Measurements from ENCODE around the gene C1QTNF1.
A peak's percentile ranks its signal among the peaks of the same experiment; 100 is the strongest.

Gene C1QTNF1

GRCh38 chr17:79011451-79012147 lies 12.4 kb upstream of the C1QTNF1 start:
- no peak for TF ChIP-seq TEAD4 (IDR thresholded peaks at IDR 0.05)
- TF ChIP-seq TAF1 (IDR thresholded peaks at IDR 0.05; ENCODE audit: low read depth) = no peak
- no peak for TF ChIP-seq TCF12 (IDR thresholded peaks at IDR 0.05; ENCODE audit: low read depth)
- TF ChIP-seq YY1 (IDR thresholded peaks at IDR 0.05; ENCODE audit: low read depth) = no peak
- TF ChIP-seq CREB1 (IDR thresholded peaks at IDR 0.05; ENCODE audit: low read depth) = no peak
- no peak for TF ChIP-seq CEBPB (IDR thresholded peaks at IDR 0.05)
- no peak for TF ChIP-seq FOXM1 (IDR thresholded peaks at IDR 0.05; ENCODE audit: borderline replicate concordance, low read depth)
- no peak for TF ChIP-seq USF1 (IDR thresholded peaks at IDR 0.05)
- TF ChIP-seq EGR1 (IDR thresholded peaks at IDR 0.05) = no peak
- TF ChIP-seq EP300 (IDR thresholded peaks at IDR 0.05; ENCODE audit: borderline replicate concordance) = no peak
- no peak for TF ChIP-seq RAD21 (IDR thresholded peaks at IDR 0.05; ENCODE audit: low read depth)
- TF ChIP-seq REST (IDR thresholded peaks at IDR 0.05; ENCODE audit: low read depth) = no peak
- no peak for TF ChIP-seq ZBTB7A (IDR thresholded peaks at IDR 0.05; ENCODE audit: low read depth)
- TF ChIP-seq NFIC (IDR thresholded peaks at IDR 0.05) = no peak
- TF ChIP-seq MAX (IDR thresholded peaks at IDR 0.05) = no peak

- no peak for TF ChIP-seq CEBPB (IDR thresholded peaks at IDR 0.05)
- TF ChIP-seq USF1 (IDR thresholded peaks at IDR 0.05) = no peak
- no peak for TF ChIP-seq TCF12 (IDR thresholded peaks at IDR 0.05; ENCODE audit: low read depth)
- TF ChIP-seq MAX (IDR thresholded peaks at IDR 0.05) = no peak
- no peak for TF ChIP-seq EGR1 (IDR thresholded peaks at IDR 0.05)
- TF ChIP-seq TAF1 (IDR thresholded peaks at IDR 0.05; ENCODE audit: low read depth) = no peak
- no peak for TF ChIP-seq EP300 (IDR thresholded peaks at IDR 0.05; ENCODE audit: borderline replicate concordance)
- no peak for TF ChIP-seq ZBTB7A (IDR thresholded peaks at IDR 0.05; ENCODE audit: low read depth)
- no peak for TF ChIP-seq TEAD4 (IDR thresholded peaks at IDR 0.05)
- TF ChIP-seq NFIC (IDR thresholded peaks at IDR 0.05) = no peak
These were observed 11.3 kb upstream of the C1QTNF1 start for GRCh38 chr17:79012563-79013134.

- no peak for TF ChIP-seq CEBPB (IDR thresholded peaks at IDR 0.05)
- TF ChIP-seq YY1 (IDR thresholded peaks at IDR 0.05; ENCODE audit: low read depth) = no peak
- no peak for TF ChIP-seq RAD21 (IDR thresholded peaks at IDR 0.05; ENCODE audit: low read depth)
- no peak for TF ChIP-seq TCF12 (IDR thresholded peaks at IDR 0.05; ENCODE audit: low read depth)
- no peak for TF ChIP-seq EP300 (IDR thresholded peaks at IDR 0.05; ENCODE audit: borderline replicate concordance)
- TF ChIP-seq TEAD4 (IDR thresholded peaks at IDR 0.05) = no peak
- TF ChIP-seq FOXM1 (IDR thresholded peaks at IDR 0.05; ENCODE audit: borderline replicate concordance, low read depth) = no peak
- TF ChIP-seq MAX (IDR thresholded peaks at IDR 0.05) = no peak
- no peak for TF ChIP-seq REST (IDR thresholded peaks at IDR 0.05; ENCODE audit: low read depth)
- TF ChIP-seq TAF1 (IDR thresholded peaks at IDR 0.05; ENCODE audit: low read depth) = no peak
- no peak for TF ChIP-seq NFIC (IDR thresholded peaks at IDR 0.05)
- TF ChIP-seq USF1 (IDR thresholded peaks at IDR 0.05) = no peak
- no peak for TF ChIP-seq EGR1 (IDR thresholded peaks at IDR 0.05)
- TF ChIP-seq CREB1 (IDR thresholded peaks at IDR 0.05; ENCODE audit: low read depth) = no peak
- TF ChIP-seq ZBTB7A (IDR thresholded peaks at IDR 0.05; ENCODE audit: low read depth) = no peak
These were observed 9.7 kb upstream of the C1QTNF1 start for GRCh38 chr17:79014158-79014758.

GRCh38 chr17:79017546-79018369 lies 6.2 kb upstream of the C1QTNF1 start:
- peak; percentile 31; the same call in 1 of the 2 replicates for TF ChIP-seq TCF12 (IDR thresholded peaks at IDR 0.05; ENCODE audit: low read depth)
- TF ChIP-seq RAD21 (IDR thresholded peaks at IDR 0.05; ENCODE audit: low read depth) = no peak
- TF ChIP-seq TEAD4 (IDR thresholded peaks at IDR 0.05) = peak; percentile 85
- no peak for TF ChIP-seq USF1 (IDR thresholded peaks at IDR 0.05)
- peak; percentile 44; the same call in 1 of the 2 replicates for TF ChIP-seq CEBPB (IDR thresholded peaks at IDR 0.05)
- TF ChIP-seq YY1 (IDR thresholded peaks at IDR 0.05; ENCODE audit: low read depth) = 0 out of 2 replicates have a peak, but pooled peaks have one; percentile 12

Measured in Ishikawa (cell line).